H1 (cell line): ENCODE results near the gene TAS2R40. TPM values are rescaled to one million over a fixed set of nuclear protein-coding genes. Genes with fewer than 3 reads are reported as not detected.
A peak's percentile ranks its signal among the peaks of the same experiment; 100 is the strongest.

Experiments
- CTCF ChIA-PET: fragments of 300-600 bp; sonication (Branson Sonifier 250); formaldehyde crosslinking; loops from one replicate; lab custom pipeline; 2021; ENCODE audit not compliant: partially characterized antibody; lab: Charles Lee
- POLR2A ChIA-PET: fragments of 300-600 bp; sonication (Branson Sonifier 250); formaldehyde crosslinking; loops from one replicate; lab custom pipeline; 2021; ENCODE audit warnings: inconsistent platforms; ENCODE audit not compliant: partially characterized antibody; lab: Charles Lee
- DNase-seq, 2 experiments: peaks; one replicate each; pipeline versions ENCODE4 v3.0.0 to v3.0.0-alpha.2; 2010 to 2022; ENCODE audit warnings: low spot score in 2 of 2, low read depth in 1 of 2, mixed read lengths in 1 of 2
- FAIRE-seq: peaks from 2 replicates; lab custom pipeline; 2011; peaks lifted over from hg19 to GRCh38; lab: Jason Lieb, UNC
- H2AFZ ChIP-seq: 2 replicates; pipeline ENCODE4 v1.8.1; 2012; ENCODE audit warnings: low read length, inconsistent platforms
- H2AK5ac ChIP-seq: 2 replicates; pipeline ENCODE4 v1.6.1; 2013; ENCODE audit warnings: low read depth, low read length
- H2BK120ac ChIP-seq: replicated peaks from 2 replicates; pipeline ENCODE3; 2013; ENCODE audit warnings: low read depth, low read length, inconsistent platforms
- H2BK12ac ChIP-seq: 2 replicates; pipeline ENCODE4 v1.6.1; 2013; ENCODE audit warnings: low read depth, low read length
- H2BK15ac ChIP-seq: 2 replicates; pipeline ENCODE4 v1.6.1; 2013; ENCODE audit warnings: low read length
- H2BK20ac ChIP-seq: 2 replicates; pipeline ENCODE4 v1.6.1; 2013; ENCODE audit warnings: low read length
- H2BK5ac ChIP-seq: 2 replicates; pipeline ENCODE4 v1.6.1; 2013; ENCODE audit warnings: low read depth, low read length
- H3K14ac ChIP-seq: 2 replicates; pipeline ENCODE4 v1.6.1; 2013; ENCODE audit warnings: inconsistent platforms; ENCODE audit not compliant: insufficient read length
- H3K18ac ChIP-seq: 2 replicates; pipeline ENCODE4 v1.6.1; 2013; ENCODE audit warnings: low read length; ENCODE audit errors: extremely low read depth
- H3K23ac ChIP-seq: 2 replicates; pipeline ENCODE4 v1.6.1; 2013; ENCODE audit warnings: inconsistent platforms; ENCODE audit not compliant: insufficient read length
- H3K23me2 ChIP-seq: 2 replicates; pipeline ENCODE4 v1.6.1; 2013; ENCODE audit warnings: low read depth, low read length
- H3K27ac ChIP-seq: 2 replicates; pipeline ENCODE4 v1.6.1; 2011; ENCODE audit warnings: low read depth, low read length, inconsistent platforms
- H3K27me3 ChIP-seq, 4 experiments: replicated peaks in 1 of 4; 1 replicate in 1 of 4; 2 replicates in 3 of 4; pipeline versions ENCODE4 v1.6.1 to v1.8.1; 2011 to 2013; ENCODE audit warnings: low read length in 3 of 4, mild to moderate bottlenecking in 3 of 4, inconsistent platforms in 2 of 4, mixed read lengths in 2 of 4, moderate library complexity in 1 of 4; ENCODE audit not compliant: control insufficient read depth in 3 of 4, insufficient read depth in 3 of 4; ENCODE audit errors: extremely low read depth in 1 of 4
- H3K36me3 ChIP-seq, 4 experiments: 2 replicates each; pipeline versions ENCODE4 v1.6.1 to v1.8.1; 2011 to 2013; ENCODE audit warnings: mild to moderate bottlenecking in 4 of 4, low read length in 3 of 4, moderate library complexity in 2 of 4, control low read depth in 1 of 4, inconsistent platforms in 1 of 4; ENCODE audit not compliant: insufficient read depth in 4 of 4, control insufficient read depth in 2 of 4
- H3K4ac ChIP-seq: replicated peaks from 2 replicates; pipeline ENCODE3; 2013; ENCODE audit warnings: low read length, low read depth, mixed read lengths, inconsistent platforms; ENCODE audit not compliant: insufficient read length
- H3K4me1 ChIP-seq, 4 experiments: replicated peaks in 1 of 4; 1 replicate in 1 of 4; 2 replicates in 3 of 4; pipeline versions ENCODE4 v1.6.1 to v1.8.1; 2011 to 2013; ENCODE audit warnings: low read length in 3 of 4, inconsistent platforms in 2 of 4, mixed read lengths in 1 of 4; ENCODE audit not compliant: insufficient read depth in 4 of 4, control insufficient read depth in 3 of 4
- H3K4me2 ChIP-seq, 2 experiments: 2 replicates each; pipeline versions ENCODE4 v1.6.1 to v1.8.1; 2011 to 2013; ENCODE audit warnings: low read depth in 2 of 2, low read length in 2 of 2, control low read depth in 1 of 2, inconsistent platforms in 1 of 2, mild to moderate bottlenecking in 1 of 2; ENCODE audit not compliant: insufficient read depth in 1 of 2
- H3K4me3 ChIP-seq, 4 experiments: fragments of 200-600, 300-600 bp in 1 of 4; sonication (generic), shearing (Covaris generic), sonication (Bioruptor Twin) in 1 of 4; 2 replicates each; pipeline versions ENCODE4 v1.5.1 to v1.8.1; 2011 to 2016; ENCODE audit warnings: low read length in 4 of 4, low read depth in 3 of 4, control low read depth in 2 of 4, inconsistent platforms in 2 of 4, mild to moderate bottlenecking in 2 of 4, mixed read lengths in 1 of 4, moderate library complexity in 1 of 4; ENCODE audit not compliant: insufficient read depth in 2 of 4; ENCODE audit errors: extremely low read depth in 1 of 4
- H3K56ac ChIP-seq: replicated peaks from 2 replicates; pipeline ENCODE3; 2013; ENCODE audit warnings: low read depth, mild to moderate bottlenecking, mixed read lengths, low read length, inconsistent platforms; ENCODE audit not compliant: insufficient read length
- H3K79me1 ChIP-seq: 2 replicates; pipeline ENCODE4 v1.6.1; 2013; ENCODE audit warnings: low read depth, low read length, control low read depth
- H3K79me2 ChIP-seq, 2 experiments: 2 replicates each; pipeline versions ENCODE4 v1.6.1 to v1.8.1; 2012 to 2013; ENCODE audit warnings: low read length in 2 of 2, mild to moderate bottlenecking in 2 of 2, inconsistent platforms in 1 of 2; ENCODE audit not compliant: insufficient read depth in 2 of 2, control insufficient read depth in 1 of 2
- H3K9ac ChIP-seq, 4 experiments: replicated peaks in 1 of 4; 1 replicate in 1 of 4; 2 replicates in 3 of 4; pipeline versions ENCODE4 v1.6.1 to v1.8.1; 2011 to 2013; ENCODE audit warnings: low read depth in 3 of 4, low read length in 3 of 4, control low read depth in 2 of 4, mild to moderate bottlenecking in 2 of 4, moderate library complexity in 2 of 4, inconsistent platforms in 1 of 4; ENCODE audit errors: extremely low read depth in 1 of 4
- H3K9me3 ChIP-seq, 2 experiments: 2 replicates each; pipeline versions ENCODE4 v1.6.1 to v1.8.1; 2012 to 2013; ENCODE audit warnings: mild to moderate bottlenecking in 2 of 2, moderate library complexity in 2 of 2, control low read depth in 1 of 2, inconsistent platforms in 1 of 2, low read depth in 1 of 2, low read length in 1 of 2, mixed read lengths in 1 of 2; ENCODE audit not compliant: insufficient read depth in 2 of 2
- H4K20me1 ChIP-seq, 2 experiments: replicated peaks in 1 of 2; 2 replicates each; pipeline versions ENCODE3 to v1.8.1; 2011 to 2013; ENCODE audit warnings: inconsistent platforms in 2 of 2, low read length in 2 of 2, mild to moderate bottlenecking in 1 of 2; ENCODE audit not compliant: insufficient read depth in 2 of 2, control insufficient read depth in 1 of 2
- H4K5ac ChIP-seq: 2 replicates; pipeline ENCODE4 v1.6.1; 2013; ENCODE audit warnings: low read length, low read depth, mixed read lengths, inconsistent platforms; ENCODE audit not compliant: insufficient read length
- H4K8ac ChIP-seq: 2 replicates; pipeline ENCODE4 v1.8.0; 2013; ENCODE audit warnings: mild to moderate bottlenecking, moderate library complexity, low read length, inconsistent platforms; ENCODE audit not compliant: insufficient read depth; ENCODE audit errors: extremely low read depth
- H4K91ac ChIP-seq: replicated peaks from 2 replicates; pipeline ENCODE3; 2013; ENCODE audit warnings: low read length, mixed read lengths, inconsistent platforms; ENCODE audit not compliant: insufficient read length
- WGBS, 2 experiments: shearing (Covaris generic) in 1 of 2; methylation state at CpG; one replicate each; pipeline versions ENCODE4 v1.1.6 to v1.1.7; 2013 to 2015; ENCODE audit warnings: low lambda C conversion rate in 2 of 2, mixed read lengths in 2 of 2, inconsistent platforms in 1 of 2, low coverage in 1 of 2, missing lambda C conversion rate in 1 of 2; ENCODE audit not compliant: insufficient replicate concordance in 2 of 2, insufficient coverage in 1 of 2, insufficient read length in 1 of 2; ENCODE audit errors: extremely low coverage in 1 of 2, missing lambda C conversion rate in 1 of 2; 5-methylcytosine and 5-hydroxymethylcytosine counted together
- polyA plus RNA-seq, 7 experiments: library from polyadenylated mRNA; depleted of rRNA in 3 of 7; stranded (reverse) in 5 of 7; unstranded in 2 of 7; fragments of >200 nt in 5 of 7; fragments of 200-250 nt in 2 of 7; gene quantifications; 1 replicate in 5 of 7; 2 replicates in 1 of 7; 4 replicates in 1 of 7; pipeline versions ENCODE4 v1.2.1 to v1.2.3, GENCODE V29; 2011 to 2013; ENCODE audit warnings: missing spikeins in 2 of 7, mixed read lengths in 2 of 7
- total RNA-seq: library from RNA; stranded (reverse); fragmentation: NEBNext Ultra II Directional; extraction: Animal tissue kit (Norgen Biotek cat#: 25700); gene quantifications from 2 replicates; pipeline ENCODE4 v1.2.1, GENCODE V29; 2021

TAS2R40 gene
- total and polyA plus RNA-seq, 2 of the 8 experiments (the other 6 are each of a cell fraction or from before 2014, with no cell fraction given) = not detected

GRCh38 chr7:143263266-143264195 is 41.7 kb downstream of the TAS2R40 start, which contains the start of gene GSTK1:
TSS of gene GSTK1 (plus strand) at chr7:143263441. CDS start at chr7:143263514, 73 bp downstream.
- no peak within 1 kb of the TSS for H2BK120ac ChIP-seq
- H3K4ac ChIP-seq = no peak within 1 kb of the TSS
- H2BK15ac ChIP-seq = no peak within 1 kb of the TSS
- peaks cover 2% of the 10 kb centered on the region; the same call in 1 of the 2 replicates for H3K23me2 ChIP-seq
- CTCF ChIA-PET = interaction anchor here (0.9 to 3.5 kb wide), 11 partner anchors 19 to 802 kb away, joined by 3 to 20 read pairs (median 3); no protein-coding TSS in a partner anchor
- WGBS, 2 experiments = 14% methylated on average over 47 of the region's 48 CpGs; no CpG with 5 or more reads in 1 of the 2 experiments
- H3K14ac ChIP-seq = no peak within 1 kb of the TSS
- no peaks in the 10 kb centered on the region for H3K79me2 ChIP-seq
- no peak within 1 kb of the TSS for H2BK20ac ChIP-seq
- no peak within 1 kb of the TSS; the same call in 1 of the 2 replicates for H3K18ac ChIP-seq
- peak within 1 kb of the TSS; percentile 81 for H2AFZ ChIP-seq
- H3K4me3 ChIP-seq = peak within 1 kb of the TSS; percentile 60 to 99 (median 80)
- no peak within 1 kb of the TSS for H2BK12ac ChIP-seq
- peak within 1 kb of the TSS; percentile 60; the same call in 1 of the 2 replicates for H2BK5ac ChIP-seq
- H3K79me1 ChIP-seq = no peaks in the 10 kb centered on the region
- peak within 1 kb of the TSS; percentile 95 for H4K5ac ChIP-seq
- H4K20me1 ChIP-seq = no peaks in the 10 kb centered on the region
- H3K23ac ChIP-seq = no peak within 1 kb of the TSS
- DNase-seq (peak in 1 of 2 experiments; percentile 87), FAIRE-seq (no peak)
- no peak within 1 kb of the TSS for H2AK5ac ChIP-seq
- peak within 1 kb of the TSS in 2 of 4 experiments; percentile 53; a peak in 3 of 7 replicates for H3K9ac ChIP-seq
- H3K4me2 ChIP-seq = peak within 1 kb of the TSS; percentile 80 to 92
- peak within 1 kb of the TSS; percentile 83 for H3K56ac ChIP-seq
- POLR2A ChIA-PET = interaction anchor here (0.8 to 2.4 kb wide), 5 partner anchors 14 to 24 kb away, joined by 3 to 8 read pairs (median 4); partner anchors contain the start of gene CASP2
- no peaks in the 10 kb centered on the region for H3K9me3 ChIP-seq
- H3K27me3 ChIP-seq = peaks cover 0 to 3% (median 0%) of the 10 kb centered on the region in 4 experiments; a peak in 3 of 7 replicates
- peaks cover 0 to 6% (median 0%) of the 10 kb centered on the region in 4 experiments; a peak in 2 of 8 replicates for H3K36me3 ChIP-seq
- no peak within 1 kb of the TSS for H3K27ac ChIP-seq
- H4K8ac ChIP-seq = peak within 1 kb of the TSS; percentile 69
- H3K4me1 ChIP-seq = peaks cover 0 to 4% (median 0%) of the 10 kb centered on the region in 4 experiments; a peak in 2 of 7 replicates
- peak within 1 kb of the TSS; percentile 91 for H4K91ac ChIP-seq
